Stomach smooth muscle (tissue), 2 donors: ENCODE results near the gene MYBPC1.
"Not testable (repeated sequence)": the region's sequence is repeated elsewhere in the genome, so short reads cannot be mapped to it uniquely, and the experiment has no call there.

Source experiments
- H3K27ac ChIP-seq: one replicate; pipeline ENCODE4 v1.7.0; 2013; ENCODE audit warnings: mild to moderate bottlenecking, low read length, inconsistent platforms
- H3K27me3 ChIP-seq, 2 donors: one replicate each; pipeline ENCODE4 v1.7.0; 2013; ENCODE audit warnings: low read length in 2 of 2; ENCODE audit not compliant: insufficient read depth in 2 of 2, control insufficient read depth in 1 of 2
- H3K36me3 ChIP-seq, 2 donors: one replicate each; pipeline ENCODE4 v1.7.0; 2013; ENCODE audit warnings: low read length in 2 of 2; ENCODE audit not compliant: control insufficient read depth in 2 of 2, insufficient read depth in 2 of 2
- H3K4me1 ChIP-seq: one replicate; pipeline ENCODE4 v1.7.0; 2013; ENCODE audit warnings: low read length; ENCODE audit not compliant: control insufficient read depth, insufficient read depth
- H3K4me3 ChIP-seq, 2 donors: one replicate each; pipeline ENCODE4 v1.7.0; 2013; ENCODE audit warnings: low read length in 2 of 2
- H3K9ac ChIP-seq, 2 donors: one replicate each; pipeline ENCODE4 v1.7.0; 2013; ENCODE audit warnings: low read length in 2 of 2, mild to moderate bottlenecking in 1 of 2
- H3K9me3 ChIP-seq, 2 donors: one replicate each; pipeline ENCODE4 v1.7.0; 2013; ENCODE audit warnings: low read length in 2 of 2; ENCODE audit not compliant: control insufficient read depth in 2 of 2
- donor health status: healthy.
- donor health status: Pancreatic carcinoma.

MYBPC1 gene

GRCh38 chr12:101654442-101654841 lies 59.7 kb downstream of the MYBPC1 start:
- Histone ChIP-seq H3K27me3 (peaks cover 0 to 2% of the 10 kb centered on the region in 2 donors), H3K9me3 (no peaks in the 10 kb centered on the region), H3K4me1 (no peaks in the 10 kb centered on the region), H3K4me3 (no peak overlapping the region), H3K36me3 (no peaks in the 10 kb centered on the region), H3K9ac (no peak overlapping the region), H3K27ac (no peak overlapping the region)

GRCh38 chr12:101655393-101655792 lies 60.6 kb downstream of the MYBPC1 start:
- no peaks in the 10 kb centered on the region for H3K4me1 ChIP-seq
- no peak overlapping the region for H3K4me3 ChIP-seq
- no peaks in the 10 kb centered on the region for H3K9me3 ChIP-seq
- peaks cover 0 to 2% of the 10 kb centered on the region in 2 donors for H3K27me3 ChIP-seq
- no peak overlapping the region for H3K9ac ChIP-seq
- no peaks in the 10 kb centered on the region for H3K36me3 ChIP-seq
- no peak overlapping the region for H3K27ac ChIP-seq

- H3K27ac ChIP-seq, H3K4me1 ChIP-seq, H3K36me3 ChIP-seq, H3K9ac ChIP-seq, H3K4me3 ChIP-seq, H3K9me3 ChIP-seq, H3K27me3 ChIP-seq: not testable (repeated sequence)
Observed at GRCh38 chr12:101660662-101661061, 65.9 kb downstream of the MYBPC1 start.

GRCh38 chr12:101663298-101663697 lies 68.5 kb downstream of the MYBPC1 start:
- H3K4me3 ChIP-seq, result no peak overlapping the region
- no peaks in the 10 kb centered on the region for H3K4me1 ChIP-seq
- no peaks in the 10 kb centered on the region for H3K27me3 ChIP-seq
- H3K9ac ChIP-seq, result no peak overlapping the region
- no peaks in the 10 kb centered on the region for H3K9me3 ChIP-seq
- H3K36me3 ChIP-seq, result no peaks in the 10 kb centered on the region
- no peak overlapping the region for H3K27ac ChIP-seq

- Histone ChIP-seq H3K9ac (no peak overlapping the region), H3K27me3 (no peaks in the 10 kb centered on the region), H3K4me3 (no peak overlapping the region), H3K4me1 (no peaks in the 10 kb centered on the region), H3K36me3 (no peaks in the 10 kb centered on the region), H3K27ac (no peak overlapping the region), H3K9me3 (no peaks in the 10 kb centered on the region)
Observed at GRCh38 chr12:101664992-101665391, 70.2 kb downstream of the MYBPC1 start.

DNA sequence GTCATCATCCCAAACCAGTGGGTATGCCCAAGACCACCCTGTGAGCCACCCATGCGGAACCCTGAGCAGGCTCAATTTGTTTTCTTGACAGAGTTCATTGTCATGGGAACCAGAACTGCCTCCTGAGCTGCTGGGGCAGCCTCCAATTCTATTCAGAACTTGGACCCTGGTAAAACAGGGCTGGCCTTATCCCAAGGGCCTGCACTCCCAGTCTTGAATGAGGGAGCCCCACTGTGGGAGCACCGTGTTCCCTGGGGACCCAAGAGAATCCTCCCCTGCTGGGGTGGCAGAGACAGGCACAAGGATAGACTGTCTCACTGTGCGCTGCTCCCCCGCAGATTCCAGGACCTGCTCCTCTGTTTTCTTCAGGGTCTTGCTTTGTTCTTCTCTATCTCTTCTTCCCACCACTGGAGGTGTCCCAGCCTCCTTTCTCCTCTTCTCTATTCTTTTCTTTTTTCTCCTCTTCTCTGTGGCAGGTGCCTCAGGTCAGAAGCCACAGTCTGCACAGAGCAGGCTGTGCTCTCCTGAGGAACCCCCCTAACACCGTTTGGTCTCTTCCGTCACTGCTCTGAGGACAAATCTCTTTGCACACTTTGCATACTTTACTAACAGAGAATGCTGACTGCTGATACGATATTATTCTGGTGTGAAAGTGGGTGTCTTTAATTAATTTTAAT lies 71.4 kb downstream of the MYBPC1 start:
- no peak overlapping the region for H3K27ac ChIP-seq
- no peaks in the 10 kb centered on the region for H3K27me3 ChIP-seq
- no peak overlapping the region for H3K4me3 ChIP-seq
- no peaks in the 10 kb centered on the region for H3K9me3 ChIP-seq
- no peaks in the 10 kb centered on the region for H3K36me3 ChIP-seq
- H3K4me1 ChIP-seq, result no peaks in the 10 kb centered on the region
- H3K9ac ChIP-seq, result no peak overlapping the region

DNA sequence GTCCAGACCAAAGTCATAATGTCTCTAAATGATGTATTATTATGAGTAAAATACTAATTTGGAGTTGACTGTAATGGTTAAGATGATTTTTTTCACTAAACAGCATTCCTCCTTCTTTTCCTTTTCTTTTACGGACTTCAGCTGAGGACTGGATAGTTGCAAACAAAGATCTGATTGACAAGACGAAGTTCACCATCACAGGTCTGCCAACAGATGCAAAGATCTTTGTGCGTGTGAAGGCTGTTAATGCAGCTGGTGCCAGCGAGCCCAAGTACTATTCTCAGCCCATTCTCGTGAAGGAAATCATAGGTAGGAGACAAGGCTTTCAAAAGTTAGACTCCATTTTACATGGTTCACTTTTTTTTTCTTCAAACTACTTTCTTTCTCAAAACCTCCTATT lies 72.8 kb downstream of the MYBPC1 start:
- H3K9me3 ChIP-seq, result no peaks in the 10 kb centered on the region
- H3K36me3 ChIP-seq, result no peaks in the 10 kb centered on the region
- no peaks in the 10 kb centered on the region for H3K4me1 ChIP-seq
- H3K9ac ChIP-seq, result no peak overlapping the region
- no peaks in the 10 kb centered on the region for H3K27me3 ChIP-seq
- H3K4me3 ChIP-seq, result no peak overlapping the region
- no peak overlapping the region for H3K27ac ChIP-seq

DNA sequence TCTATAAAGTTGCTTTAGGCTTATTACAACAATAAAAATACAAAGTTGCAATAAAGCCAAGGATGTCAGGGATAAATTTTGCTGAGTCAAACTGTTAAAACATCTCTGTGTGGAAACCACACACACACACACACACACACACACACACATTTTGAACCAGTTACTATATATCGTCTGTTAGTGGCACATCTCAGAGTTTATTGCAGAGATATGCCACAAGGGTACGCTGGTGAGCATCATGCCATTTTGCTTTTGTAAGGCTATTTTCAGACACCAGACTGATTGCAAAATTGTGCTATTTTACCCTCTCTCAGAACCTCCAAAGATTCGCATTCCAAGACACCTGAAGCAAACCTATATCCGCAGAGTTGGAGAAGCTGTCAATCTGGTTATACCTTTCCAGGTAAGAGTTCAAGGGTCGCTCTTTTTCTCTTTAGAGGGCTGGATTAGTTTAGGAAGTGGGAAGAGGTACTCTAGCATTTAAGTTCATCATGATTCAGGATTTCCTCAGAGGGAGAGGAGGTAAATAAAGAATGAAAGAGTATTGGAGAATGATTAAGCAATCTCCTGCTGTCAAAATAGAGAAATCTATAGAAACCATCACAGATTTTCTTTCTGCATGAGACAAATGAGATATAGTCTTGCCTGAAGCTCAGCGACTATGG lies 75.4 kb downstream of the MYBPC1 start:
- Histone ChIP-seq H3K9ac (no peak overlapping the region), H3K27ac (no peak overlapping the region), H3K27me3 (no peaks in the 10 kb centered on the region), H3K9me3 (no peaks in the 10 kb centered on the region), H3K4me1 (no peaks in the 10 kb centered on the region), H3K36me3 (no peaks in the 10 kb centered on the region), H3K4me3 (no peak overlapping the region)

- Histone ChIP-seq H3K27me3 (no peaks in the 10 kb centered on the region), H3K9ac (no peak overlapping the region), H3K9me3 (no peaks in the 10 kb centered on the region), H3K4me3 (no peak overlapping the region), H3K36me3 (no peaks in the 10 kb centered on the region), H3K27ac (no peak overlapping the region), H3K4me1 (no peaks in the 10 kb centered on the region)
Observed at GRCh38 chr12:101671157-101671791, 76.5 kb downstream of the MYBPC1 start.

- Histone ChIP-seq H3K9me3 (no peaks in the 10 kb centered on the region), H3K9ac (no peak overlapping the region), H3K36me3 (no peaks in the 10 kb centered on the region), H3K27me3 (no peaks in the 10 kb centered on the region), H3K4me1 (no peaks in the 10 kb centered on the region), H3K27ac (no peak overlapping the region), H3K4me3 (no peak overlapping the region)
Observed at GRCh38 chr12:101671833-101672232, 77.1 kb downstream of the MYBPC1 start.

- Histone ChIP-seq H3K9ac (no peak overlapping the region), H3K36me3 (no peaks in the 10 kb centered on the region)
Observed at GRCh38 chr12:101675555-101675954, 80.8 kb downstream of the MYBPC1 start.

More at GRCh38 chr12:101675555-101675954, 80.8 kb downstream of the MYBPC1 start:
- Histone ChIP-seq H3K27me3 (no peaks in the 10 kb centered on the region), H3K4me3 (no peak overlapping the region), H3K4me1 (no peaks in the 10 kb centered on the region), H3K9me3 (no peaks in the 10 kb centered on the region), H3K27ac (no peak overlapping the region)
